Uterus (tissue), 4 donors: Measurements from ENCODE around the gene SERGEF. TPM values are rescaled to one million over a fixed set of nuclear protein-coding genes. Genes with fewer than 3 reads are reported as not detected.

Experiments
- DNase-seq, 2 donors: peaks; one replicate each; pipeline ENCODE4 v3.0.0-alpha.2; 2019 to 2020
- H3K27ac ChIP-seq, 2 donors: fragments of 200-600 bp; sonication (generic); 1 replicate in 1 of 2; 2 replicates in 1 of 2; pipeline ENCODE4 v1.5.1; 2016 to 2018
- H3K27me3 ChIP-seq, 2 donors: fragments of 200-600 bp; sonication (generic); one replicate each; pipeline ENCODE4 v1.5.1; 2018 to 2019; ENCODE audit warnings: control low read depth in 1 of 2
- H3K36me3 ChIP-seq, 2 donors: fragments of 200-600 bp; sonication (generic); one replicate each; pipeline ENCODE4 v1.5.1; 2019; ENCODE audit warnings: control low read depth in 1 of 2
- H3K4me1 ChIP-seq, 2 donors: fragments of 200-600 bp; sonication (generic); one replicate each; pipeline ENCODE4 v1.5.1; 2018 to 2019; ENCODE audit warnings: control low read depth in 1 of 2
- H3K4me3 ChIP-seq, 2 donors: fragments of 200-600 bp; sonication (generic); 1 replicate in 1 of 2; 2 replicates in 1 of 2; pipeline ENCODE4 v1.5.1; 2018 to 2019; ENCODE audit warnings: mild to moderate bottlenecking in 1 of 2
- H3K9me3 ChIP-seq, 2 donors: fragments of 200-600 bp; sonication (generic); one replicate each; pipeline ENCODE4 v1.5.1; 2019; ENCODE audit warnings: control low read depth in 1 of 2
- CTCF ChIP-seq, 4 experiments: fragments of 200-600 bp in 2 of 4; fragments of 450-650 bp in 2 of 4; sonication (generic) in 2 of 4; IDR thresholded peaks; one replicate each; pipeline ENCODE4 v1.5.1; 2016 to 2019; ENCODE audit warnings: antibody characterized with exemption in 4 of 4, mild to moderate bottlenecking in 2 of 4, moderate library complexity in 1 of 4
- POLR2A ChIP-seq, 2 donors: fragments of 450-650 bp; IDR thresholded peaks; one replicate each; pipeline ENCODE4 v1.6.1; 2016; ENCODE audit warnings: antibody characterized with exemption in 2 of 2, mild to moderate bottlenecking in 1 of 2, moderate library complexity in 1 of 2
- intact Hi-C: fragments of 100-400 bp; cut with DNase I; formaldehyde crosslinking; loops from one replicate; pipeline ENCODE4 v1.15.1; 2023; ENCODE audit warnings: low total_unique reads
- total RNA-seq, 4 donors: library from RNA; depleted of rRNA in 3 of 4; stranded (reverse); fragments of >200 nt in 3 of 4; gene quantifications; one replicate each; pipeline versions ENCODE4 v1.1.0 to v1.2.4, GENCODE V29; 2014 to 2023
- donor health status: DM: yes; HTN: yes; CAD: no.

SERGEF gene
- total RNA-seq, 4 donors from 2014 or later = 12.6 to 64.4 (median 43.7) TPM

GRCh38 chr11:17853280-17853679 lies 159.6 kb downstream of the SERGEF start:
- TF ChIP-seq CTCF (IDR thresholded peaks at IDR 0.05) (no peak), POLR2A (IDR thresholded peaks at IDR 0.05) (no peak)
- Histone ChIP-seq H3K27ac (no peak overlapping the region), H3K36me3 (no peaks in the 10 kb centered on the region), H3K9me3 (no peaks in the 10 kb centered on the region), H3K4me3 (no peak overlapping the region), H3K4me1 (no peaks in the 10 kb centered on the region), H3K27me3 (no peaks in the 10 kb centered on the region)
- no peak for DNase-seq
- intact Hi-C loops = no loop called here

GRCh38 chr11:17852246-17852645 lies 160.6 kb downstream of the SERGEF start:
- H3K27ac ChIP-seq = no peak overlapping the region
- H3K4me1 ChIP-seq = no peaks in the 10 kb centered on the region
- no peaks in the 10 kb centered on the region for H3K36me3 ChIP-seq
- no peaks in the 10 kb centered on the region for H3K9me3 ChIP-seq
- DNase-seq = no peak
- H3K27me3 ChIP-seq = no peaks in the 10 kb centered on the region
- intact Hi-C loops = no loop called here
- no peak overlapping the region for H3K4me3 ChIP-seq
- no peak for TF ChIP-seq POLR2A (IDR thresholded peaks at IDR 0.05)
- TF ChIP-seq CTCF (IDR thresholded peaks at IDR 0.05) = no peak

GRCh38 chr11:17851697-17852096 lies 161.2 kb downstream of the SERGEF start:
- H3K4me3 ChIP-seq = no peak overlapping the region
- H3K9me3 ChIP-seq = no peaks in the 10 kb centered on the region
- TF ChIP-seq CTCF (IDR thresholded peaks at IDR 0.05) = no peak
- TF ChIP-seq POLR2A (IDR thresholded peaks at IDR 0.05) = no peak
- no peaks in the 10 kb centered on the region for H3K4me1 ChIP-seq
- intact Hi-C loops = no loop called here
- H3K27me3 ChIP-seq = no peaks in the 10 kb centered on the region
- no peaks in the 10 kb centered on the region for H3K36me3 ChIP-seq
- no peak for DNase-seq
- H3K27ac ChIP-seq = no peak overlapping the region

- Histone ChIP-seq H3K4me3 (no peak overlapping the region), H3K27me3 (no peaks in the 10 kb centered on the region), H3K4me1 (no peaks in the 10 kb centered on the region), H3K9me3 (no peaks in the 10 kb centered on the region), H3K27ac (no peak overlapping the region), H3K36me3 (no peaks in the 10 kb centered on the region)
- intact Hi-C loops = no loop called here
- TF ChIP-seq CTCF (IDR thresholded peaks at IDR 0.05) (no peak), POLR2A (IDR thresholded peaks at IDR 0.05) (no peak)
- no peak for DNase-seq
Observed at GRCh38 chr11:17850336-17850735, 162.5 kb downstream of the SERGEF start.

- Histone ChIP-seq H3K27me3 (no peaks in the 10 kb centered on the region), H3K9me3 (no peaks in the 10 kb centered on the region), H3K4me1 (no peaks in the 10 kb centered on the region), H3K36me3 (no peaks in the 10 kb centered on the region), H3K4me3 (no peak overlapping the region), H3K27ac (no peak overlapping the region)
- no peak for DNase-seq
- intact Hi-C loops = no loop called here
- no peak for TF ChIP-seq POLR2A (IDR thresholded peaks at IDR 0.05)
- TF ChIP-seq CTCF (IDR thresholded peaks at IDR 0.05) = no peak
Observed at GRCh38 chr11:17848715-17849114, 164.1 kb downstream of the SERGEF start.
